Transverse colon (tissue), 4 donors: ENCODE results near the gene ROCK1. TPM values are rescaled to one million over a fixed set of nuclear protein-coding genes. Genes with fewer than 3 reads are reported as not detected.

ENCODE experiments used
- DNase-seq: peaks from one replicate; pipeline ENCODE4 v3.0.0-alpha.2; 2019
- H3K27ac ChIP-seq, 4 donors: fragments of 200-600 bp; sonication (generic); 2 replicates each; pipeline ENCODE4 v1.5.1; 2016 to 2018; ENCODE audit warnings: inconsistent platforms in 4 of 4
- H3K27me3 ChIP-seq: fragments of 200-600 bp; sonication (generic); 2 replicates; pipeline ENCODE4 v1.5.1; 2017; ENCODE audit warnings: inconsistent platforms
- H3K36me3 ChIP-seq, 4 donors: fragments of 200-600 bp; sonication (generic); 2 replicates each; pipeline ENCODE4 v1.5.1; 2017 to 2019; ENCODE audit warnings: inconsistent platforms in 4 of 4
- H3K4me1 ChIP-seq, 4 donors: fragments of 200-600 bp; sonication (generic); 2 replicates each; pipeline ENCODE4 v1.5.1; 2017 to 2020; ENCODE audit warnings: inconsistent platforms in 4 of 4
- H3K4me3 ChIP-seq, 4 donors: fragments of 200-600 bp; sonication (generic); 1 replicate in 1 of 4; 2 replicates in 3 of 4; pipeline versions ENCODE4 v1.5.1 to v1.6.1; 2017 to 2019; ENCODE audit warnings: inconsistent platforms in 4 of 4
- H3K9me3 ChIP-seq, 2 donors: fragments of 200-600 bp; sonication (generic); 2 replicates each; pipeline ENCODE4 v1.5.1; 2017 to 2019; ENCODE audit warnings: inconsistent platforms in 2 of 2
- EP300 ChIP-seq: sonication (generic); formaldehyde crosslinking; IDR thresholded peaks from one replicate; pipeline ENCODE4 v1.6.1; 2017; ENCODE audit warnings: antibody characterized with exemption, low read depth
- POLR2A ChIP-seq: fragments of 450-650 bp; IDR thresholded peaks from one replicate; pipeline ENCODE4 v1.6.1; 2016; ENCODE audit warnings: antibody characterized with exemption, mild to moderate bottlenecking, moderate library complexity
- POLR2AphosphoS5 ChIP-seq, 3 donors: sonication (generic); formaldehyde crosslinking; IDR thresholded peaks; one replicate each; pipeline ENCODE4 v1.6.1; 2016; ENCODE audit warnings: antibody characterized with exemption in 3 of 3
- WGBS, 2 donors: methylation state at CpG; one replicate each; pipeline ENCODE4 v1.1.5; 2018; ENCODE audit warnings: low coverage in 1 of 2; 5-methylcytosine and 5-hydroxymethylcytosine counted together
- in situ Hi-C, 4 donors: fragments of 200-750 bp; cut with MboI; loops; one replicate each; pipeline versions ENCODE4 v1.15.0 to v1.15.1; 2017; ENCODE audit warnings: low sequenced_read_pairs in 3 of 4, low pct_ligation_motif_present in 1 of 4, low pct_unique_long_range_greater_than_20kb in 1 of 4
- intact Hi-C: fragments of 100-400 bp; cut with DNase I; formaldehyde crosslinking; loops from one replicate; pipeline ENCODE4 v1.15.1; 2023; ENCODE audit warnings: low total_unique reads
- total RNA-seq, 4 donors: library from RNA; depleted of rRNA; stranded (reverse); fragments of >200 nt; gene quantifications; one replicate each; pipeline ENCODE4 v1.1.0, GENCODE V29; 2016
- TF ChIP-seq, protein P1 (sequence below), 5 experiments: fragments of 200-600 bp in 3 of 5; fragments of 450-650 bp in 2 of 5; sonication (generic) in 3 of 5; IDR thresholded peaks; 1 replicate in 2 of 5; 2 replicates in 3 of 5; pipeline ENCODE4 v1.5.1; 2016 to 2017; ENCODE audit warnings: antibody characterized with exemption in 5 of 5, inconsistent platforms in 3 of 5, mild to moderate bottlenecking in 2 of 5, moderate library complexity in 1 of 5

The ROCK1 gene
- total RNA-seq, 4 donors from 2014 or later, result 23.9 to 59.5 (median 39.6) TPM

DNA sequence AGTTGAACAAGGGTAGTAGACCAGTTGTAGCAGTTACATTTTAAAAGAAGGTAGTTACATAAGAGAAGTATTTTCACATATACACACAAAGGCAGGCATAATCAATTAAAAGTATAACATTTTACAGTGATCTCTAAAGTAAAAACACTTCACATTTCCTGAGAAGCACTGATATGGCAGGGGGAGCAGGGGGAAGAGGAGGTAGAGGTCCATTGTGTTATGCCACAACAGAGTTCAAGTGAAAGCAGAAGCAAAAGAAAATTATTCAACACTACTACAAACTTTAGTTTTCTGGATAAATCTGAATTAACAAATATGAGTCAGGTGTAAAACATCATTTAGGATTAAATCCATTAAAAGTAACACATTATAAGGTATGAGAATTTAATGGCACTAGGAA is 38.4 kb downstream of the ROCK1 start:
- Histone ChIP-seq H3K4me3 (no peak overlapping the region), H3K27me3 (no peaks in the 10 kb centered on the region), H3K27ac (no peak overlapping the region), H3K9me3 (no peaks in the 10 kb centered on the region), H3K4me1 (peaks cover 0 to 35% (median 15%) of the 10 kb centered on the region in 4 donors), H3K36me3 (peaks cover 0 to 4% (median 0%) of the 10 kb centered on the region in 4 donors)
- intact Hi-C loops (no loop called here), in situ Hi-C loops (loop anchor here in 1 of 4 donors (25.0 kb wide), 1 partner anchor 89 kb away; no protein-coding TSS in a partner anchor)
- no peak for DNase-seq
- no peak for TF ChIP-seq POLR2AphosphoS5 (IDR thresholded peaks at IDR 0.05)
- no peak for TF ChIP-seq POLR2A
- no peak for TF ChIP-seq EP300
- TF ChIP-seq, protein P1, sequence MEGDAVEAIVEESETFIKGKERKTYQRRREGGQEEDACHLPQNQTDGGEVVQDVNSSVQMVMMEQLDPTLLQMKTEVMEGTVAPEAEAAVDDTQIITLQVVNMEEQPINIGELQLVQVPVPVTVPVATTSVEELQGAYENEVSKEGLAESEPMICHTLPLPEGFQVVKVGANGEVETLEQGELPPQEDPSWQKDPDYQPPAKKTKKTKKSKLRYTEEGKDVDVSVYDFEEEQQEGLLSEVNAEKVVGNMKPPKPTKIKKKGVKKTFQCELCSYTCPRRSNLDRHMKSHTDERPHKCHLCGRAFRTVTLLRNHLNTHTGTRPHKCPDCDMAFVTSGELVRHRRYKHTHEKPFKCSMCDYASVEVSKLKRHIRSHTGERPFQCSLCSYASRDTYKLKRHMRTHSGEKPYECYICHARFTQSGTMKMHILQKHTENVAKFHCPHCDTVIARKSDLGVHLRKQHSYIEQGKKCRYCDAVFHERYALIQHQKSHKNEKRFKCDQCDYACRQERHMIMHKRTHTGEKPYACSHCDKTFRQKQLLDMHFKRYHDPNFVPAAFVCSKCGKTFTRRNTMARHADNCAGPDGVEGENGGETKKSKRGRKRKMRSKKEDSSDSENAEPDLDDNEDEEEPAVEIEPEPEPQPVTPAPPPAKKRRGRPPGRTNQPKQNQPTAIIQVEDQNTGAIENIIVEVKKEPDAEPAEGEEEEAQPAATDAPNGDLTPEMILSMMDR (IDR thresholded peaks at IDR 0.05), result no peak

DNA sequence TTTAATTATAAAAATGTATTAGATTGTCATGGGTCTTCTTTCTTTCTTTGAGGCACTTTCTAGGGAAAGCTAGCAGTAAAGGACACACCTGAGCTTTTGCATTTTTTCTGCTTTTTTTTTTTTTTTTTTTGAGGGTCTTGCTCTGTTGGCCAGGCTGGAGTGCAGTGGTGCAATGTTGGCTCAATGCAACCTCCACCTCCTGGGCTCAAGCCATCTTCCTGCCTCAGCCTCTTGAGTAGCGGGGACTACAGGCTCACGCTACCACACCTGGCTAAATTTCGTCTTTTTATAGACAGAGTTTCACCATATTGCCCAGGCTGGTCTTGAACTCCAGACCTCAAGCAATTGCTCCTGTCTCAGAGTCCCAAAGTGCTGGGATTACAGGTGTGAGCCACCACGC is 40.5 kb downstream of the ROCK1 start:
- intact Hi-C loops (no loop called here), in situ Hi-C loops (loop anchor here in 1 of 4 donors (25.0 kb wide), 1 partner anchor 91 kb away; no protein-coding TSS in a partner anchor)
- H3K27ac ChIP-seq, result no peak overlapping the region
- DNase-seq, result no peak
- no peaks in the 10 kb centered on the region for H3K9me3 ChIP-seq
- H3K4me1 ChIP-seq, result peaks cover 0 to 24% (median 8%) of the 10 kb centered on the region in 4 donors
- H3K27me3 ChIP-seq, result no peaks in the 10 kb centered on the region
- H3K4me3 ChIP-seq, result no peak overlapping the region
- H3K36me3 ChIP-seq, result peaks cover 0 to 4% (median 0%) of the 10 kb centered on the region in 4 donors
- 84 to 100% methylated on average over 3 to 4 of the region's 4 CpGs for WGBS, 2 donors
- TF ChIP-seq POLR2AphosphoS5 (IDR thresholded peaks at IDR 0.05), result no peak
- TF ChIP-seq EP300, result no peak
- TF ChIP-seq, protein P1 (IDR thresholded peaks at IDR 0.05), result no peak
- no peak for TF ChIP-seq POLR2A

DNA sequence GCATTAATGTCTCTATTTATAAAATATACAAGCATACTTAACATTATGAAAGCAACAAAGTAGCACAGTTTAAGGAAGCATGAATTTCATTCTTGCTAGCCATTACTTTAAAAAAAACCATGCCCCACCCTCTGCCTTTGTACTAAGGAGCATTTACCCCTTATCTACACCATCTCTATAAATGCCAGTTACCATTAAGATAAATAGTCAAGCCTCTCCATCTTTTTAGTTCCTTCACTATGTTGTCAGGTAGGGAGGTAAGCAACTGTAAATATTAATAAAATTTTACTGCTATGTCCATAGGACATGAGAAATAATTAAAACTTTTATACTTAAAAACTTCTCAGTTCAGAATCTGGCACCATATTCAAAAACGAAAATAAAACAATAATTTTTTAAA is 42.1 kb downstream of the ROCK1 start:
- no peaks in the 10 kb centered on the region for H3K9me3 ChIP-seq
- H3K27ac ChIP-seq, result no peak overlapping the region
- H3K4me1 ChIP-seq, result peaks cover 0 to 9% (median 2%) of the 10 kb centered on the region in 4 donors
- in situ Hi-C loops, result loop anchor here in 1 of 4 donors (25.0 kb wide), 1 partner anchor 93 kb away; no protein-coding TSS in a partner anchor
- WGBS, 2 donors, result 75 to 93% methylated on average over 1 of the region's 1 CpG
- no peaks in the 10 kb centered on the region for H3K27me3 ChIP-seq
- peaks cover 0 to 4% (median 0%) of the 10 kb centered on the region in 4 donors for H3K36me3 ChIP-seq
- no peak overlapping the region for H3K4me3 ChIP-seq
- no peak for DNase-seq
- intact Hi-C loops, result no loop called here
- TF ChIP-seq POLR2A (no peak), POLR2AphosphoS5 (IDR thresholded peaks at IDR 0.05) (no peak), EP300 (no peak)
- TF ChIP-seq, protein P1 (IDR thresholded peaks at IDR 0.05), result no peak

DNA sequence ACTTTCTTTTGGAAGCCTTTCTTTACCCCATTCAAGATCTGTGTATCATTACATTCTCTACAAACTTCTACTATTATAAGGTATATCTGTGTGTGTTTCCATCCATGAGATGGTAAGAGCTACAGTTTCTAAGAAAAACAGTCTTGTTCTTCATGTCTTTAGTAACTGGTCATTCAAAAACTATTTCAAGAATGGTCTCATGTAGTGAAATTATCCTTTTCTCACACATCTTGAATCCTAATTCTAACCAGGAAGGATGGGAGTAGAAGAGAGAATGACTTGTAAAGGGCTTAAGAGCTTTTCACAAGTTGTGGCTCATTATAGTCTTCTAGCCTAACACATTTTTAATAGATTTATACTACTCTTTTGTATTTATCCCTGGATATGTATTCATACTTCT is 47.3 kb downstream of the ROCK1 start:
- no peak for TF ChIP-seq POLR2AphosphoS5 (IDR thresholded peaks at IDR 0.05)
- TF ChIP-seq, protein P1 (IDR thresholded peaks at IDR 0.05), result no peak
- no peak for TF ChIP-seq POLR2A
- TF ChIP-seq EP300, result no peak
- no peak overlapping the region for H3K27ac ChIP-seq
- H3K9me3 ChIP-seq, result no peaks in the 10 kb centered on the region
- intact Hi-C loops (no loop called here), in situ Hi-C loops (loop anchor here in 1 of 4 donors (25.0 kb wide), 1 partner anchor 98 kb away; no protein-coding TSS in a partner anchor)
- H3K4me1 ChIP-seq, result peaks cover 0 to under 1% (median 0%) of the 10 kb centered on the region in 4 donors
- no peak for DNase-seq
- no peak overlapping the region for H3K4me3 ChIP-seq
- no peaks in the 10 kb centered on the region for H3K27me3 ChIP-seq
- H3K36me3 ChIP-seq, result peaks cover 0 to 4% (median 0%) of the 10 kb centered on the region in 4 donors
